SK-N-MC (cell line): ENCODE data around the gene TMEFF1.

Experiments used
- EZH2 ChIP-seq: fragments of 200-600 bp; sonication (generic); IDR thresholded peaks from one replicate; pipeline ENCODE4 v1.6.1; 2017; ENCODE audit warnings: antibody characterized with exemption
- POLR2AphosphoS5 ChIP-seq: IDR thresholded peaks from 2 replicates; pipeline ENCODE4 v1.6.1; 2012; ENCODE audit warnings: mild to moderate bottlenecking, low read depth, low read length, borderline replicate concordance

- TF ChIP-seq POLR2AphosphoS5, result no peak
- TF ChIP-seq EZH2, result no peak
These were observed 26.9 kb upstream of the TMEFF1 start for GRCh38 chr9:100445903-100446549.
